CD14-positive monocyte (primary cell): ENCODE measurements around the gene ADAMTSL3. TPM values are rescaled to one million over a fixed set of nuclear protein-coding genes. Genes with fewer than 3 reads are reported as not detected.

Experiments
- DNase-seq, 3 donors: peaks; one replicate each; pipeline ENCODE4 v3.0.0-alpha.2; 2011 to 2022
- H2AFZ ChIP-seq: 2 replicates; pipeline ENCODE4 v1.6.0; 2012; ENCODE audit warnings: mild to moderate bottlenecking, low read depth, low read length, inconsistent platforms; ENCODE audit not compliant: insufficient read depth, poor library complexity, severe bottlenecking
- H3K27ac ChIP-seq, 2 donors: 1 replicate in 1 of 2; 2 replicates in 1 of 2; pipeline ENCODE4 v1.5.1; 2012 to 2013; ENCODE audit warnings: low read length in 2 of 2, control low read depth in 1 of 2, inconsistent platforms in 1 of 2, low read depth in 1 of 2, mild to moderate bottlenecking in 1 of 2
- H3K27me3 ChIP-seq, 2 donors: one replicate each; pipeline versions ENCODE4 v1.6.0 to v1.6.1; 2011 to 2013; ENCODE audit warnings: low read length in 2 of 2; ENCODE audit not compliant: control insufficient read depth in 2 of 2, insufficient read depth in 2 of 2
- H3K36me3 ChIP-seq, 2 donors: replicated peaks in 1 of 2; 1 replicate in 1 of 2; 2 replicates in 1 of 2; pipeline versions ENCODE4 v1.5.1 to v1.6.1; 2012 to 2013; ENCODE audit warnings: low read length in 2 of 2, control low read depth in 1 of 2, inconsistent platforms in 1 of 2, mild to moderate bottlenecking in 1 of 2; ENCODE audit not compliant: insufficient read depth in 2 of 2, control insufficient read depth in 1 of 2
- H3K4me1 ChIP-seq, 2 donors: 1 replicate in 1 of 2; 2 replicates in 1 of 2; pipeline versions ENCODE4 v1.5.1 to v1.6.1; 2012 to 2013; ENCODE audit warnings: low read length in 2 of 2, control low read depth in 1 of 2, inconsistent platforms in 1 of 2, mild to moderate bottlenecking in 1 of 2, moderate library complexity in 1 of 2; ENCODE audit not compliant: insufficient read depth in 2 of 2, control insufficient read depth in 1 of 2
- H3K4me2 ChIP-seq: replicated peaks from 2 replicates; pipeline ENCODE3; 2012; ENCODE audit warnings: low read length, moderate library complexity, mild to moderate bottlenecking; ENCODE audit not compliant: poor library complexity, severe bottlenecking; ENCODE audit errors: extremely low read depth
- H3K4me3 ChIP-seq, 3 experiments: fragments of 200-600 bp in 1 of 3; sonication (generic) in 1 of 3; replicated peaks in 1 of 3; 1 replicate in 2 of 3; 2 replicates in 1 of 3; pipeline ENCODE4 v1.5.1; 2011 to 2013; ENCODE audit warnings: low read length in 3 of 3, mild to moderate bottlenecking in 3 of 3, control low read depth in 2 of 3, low read depth in 2 of 3, inconsistent platforms in 1 of 3, moderate library complexity in 1 of 3
- H3K79me2 ChIP-seq: 2 replicates; pipeline ENCODE4 v1.6.0; 2012; ENCODE audit warnings: mild to moderate bottlenecking, control low read depth, inconsistent platforms, low read length, moderate library complexity; ENCODE audit not compliant: insufficient read depth
- H3K9ac ChIP-seq: 2 replicates; pipeline ENCODE4 v1.6.0; 2017; ENCODE audit warnings: low read length, mild to moderate bottlenecking; ENCODE audit not compliant: insufficient read depth, poor library complexity, severe bottlenecking
- H3K9me3 ChIP-seq, 2 donors: replicated peaks in 1 of 2; 1 replicate in 1 of 2; 2 replicates in 1 of 2; pipeline versions ENCODE4 v1.5.1 to v1.6.1; 2012 to 2013; ENCODE audit warnings: low read length in 2 of 2, control low read depth in 1 of 2; ENCODE audit not compliant: control insufficient read depth in 1 of 2, insufficient read depth in 1 of 2
- H4K20me1 ChIP-seq: 2 replicates; pipeline ENCODE4 v1.6.0; 2012; ENCODE audit warnings: mild to moderate bottlenecking, low read length, control low read depth, moderate library complexity; ENCODE audit not compliant: insufficient read depth
- H3K27ac Mint-ChIP-seq, 7 donors: one replicate each; pipeline ENCODE4 v1.8.0; 2020; ENCODE audit warnings: mild to moderate bottlenecking in 7 of 7, mixed read lengths in 7 of 7, moderate library complexity in 6 of 7, inconsistent platforms in 2 of 7
- H3K27me3 Mint-ChIP-seq, 3 donors: one replicate each; pipeline ENCODE4 v1.8.0; 2021 to 2022; ENCODE audit warnings: low read depth in 3 of 3, mild to moderate bottlenecking in 3 of 3, mixed read lengths in 3 of 3, moderate library complexity in 3 of 3, inconsistent platforms in 1 of 3
- H3K36me3 Mint-ChIP-seq, 2 donors: one replicate each; pipeline ENCODE4 v1.8.0; 2020; ENCODE audit warnings: mixed read lengths in 2 of 2, inconsistent platforms in 1 of 2, mild to moderate bottlenecking in 1 of 2
- H3K4me1 Mint-ChIP-seq: one replicate; pipeline ENCODE4 v1.8.0; 2020; ENCODE audit warnings: mild to moderate bottlenecking, mixed read lengths
- H3K4me3 Mint-ChIP-seq, 2 donors: one replicate each; pipeline ENCODE4 v1.8.0; 2020; ENCODE audit warnings: mild to moderate bottlenecking in 2 of 2, mixed read lengths in 2 of 2, moderate library complexity in 1 of 2
- H3K9me3 Mint-ChIP-seq, 7 donors: one replicate each; pipeline ENCODE4 v1.8.0; 2020 to 2022; ENCODE audit warnings: mixed read lengths in 7 of 7, mild to moderate bottlenecking in 6 of 7, moderate library complexity in 6 of 7, inconsistent platforms in 2 of 7
- CTCF ChIP-seq: fragments of 200-600 bp; IDR thresholded peaks from one replicate; pipeline ENCODE4 v1.8.0; 2022; ENCODE audit warnings: antibody characterized with exemption, mild to moderate bottlenecking
- WGBS: methylation state at CpG from one replicate; pipeline ENCODE4 v1.1.5; 2013; ENCODE audit warnings: missing lambda C conversion rate; ENCODE audit not compliant: insufficient coverage; 5-methylcytosine and 5-hydroxymethylcytosine counted together
- intact Hi-C, 2 donors: fragments of 100-400 bp; cut with micrococcal nuclease; formaldehyde crosslinking; loops; one replicate each; pipeline versions ENCODE4 v1.15.0 to v1.15.1; 2023
- polyA plus RNA-seq, 3 donors: library from polyadenylated mRNA; depleted of rRNA in 1 of 3; unstranded in 2 of 3; stranded (reverse) in 1 of 3; fragments of 300-500 nt in 2 of 3; fragments of >200 nt in 1 of 3; fragmentation: Illumina TruSeq in 2 of 3; gene quantifications; 1 replicate in 2 of 3; 2 replicates in 1 of 3; pipeline ENCODE4 v1.2.3, GENCODE V29; 2012 to 2021

Gene ADAMTSL3
- polyA plus RNA-seq, 3 donors: not detected

- Mint-ChIP-seq H3K4me1 (no peaks in the 10 kb centered on the region), H3K36me3 (no peaks in the 10 kb centered on the region), H3K4me3 (no peak overlapping the region), H3K27me3 (peaks cover 0 to 6% (median 3%) of the 10 kb centered on the region in 3 donors), H3K9me3 (peaks cover 1 to 17% (median 2%) of the 10 kb centered on the region in 7 donors), H3K27ac (peak overlapping the region in 1 of 7 donors; percentile 14)
- H2AFZ ChIP-seq: no peak overlapping the region
- H3K4me3 ChIP-seq: no peak overlapping the region
- TF ChIP-seq CTCF: no peak
- no peak overlapping the region for H3K4me2 ChIP-seq
- H3K79me2 ChIP-seq: no peaks in the 10 kb centered on the region
- H3K27me3 ChIP-seq: no peaks in the 10 kb centered on the region
- H3K27ac ChIP-seq: no peak overlapping the region
- no peaks in the 10 kb centered on the region for H3K4me1 ChIP-seq
- no peaks in the 10 kb centered on the region for H3K9me3 ChIP-seq
- DNase-seq: no peak
- intact Hi-C loops: no loop called here
- H4K20me1 ChIP-seq: no peaks in the 10 kb centered on the region
- H3K36me3 ChIP-seq: no peaks in the 10 kb centered on the region
- WGBS: no CpG with 5 or more reads among the region's 2 CpGs
- H3K9ac ChIP-seq: no peak overlapping the region
These were observed 17.7 kb downstream of the ADAMTSL3 start for GRCh38 chr15:83671603-83672002.

GRCh38 chr15:83673385-83673784 is 19.5 kb downstream of the ADAMTSL3 start:
- no peaks in the 10 kb centered on the region for H3K4me1 ChIP-seq
- no peak overlapping the region for H3K27ac ChIP-seq
- no peaks in the 10 kb centered on the region for H3K27me3 ChIP-seq
- WGBS: 80% methylated on average over 1 of the region's 1 CpG
- TF ChIP-seq CTCF: no peak
- Mint-ChIP-seq H3K27ac (no peak overlapping the region), H3K9me3 (peaks cover 2 to 14% (median 3%) of the 10 kb centered on the region in 7 donors), H3K4me1 (no peaks in the 10 kb centered on the region), H3K4me3 (no peak overlapping the region), H3K36me3 (no peaks in the 10 kb centered on the region), H3K27me3 (peaks cover 0 to 6% (median 3%) of the 10 kb centered on the region in 3 donors)
- intact Hi-C loops: no loop called here
- H3K4me3 ChIP-seq: no peak overlapping the region
- no peak overlapping the region for H3K4me2 ChIP-seq
- no peaks in the 10 kb centered on the region for H3K9me3 ChIP-seq
- DNase-seq: no peak
- no peak overlapping the region for H3K9ac ChIP-seq
- H3K79me2 ChIP-seq: no peaks in the 10 kb centered on the region
- no peaks in the 10 kb centered on the region for H3K36me3 ChIP-seq
- no peak overlapping the region for H2AFZ ChIP-seq
- H4K20me1 ChIP-seq: no peaks in the 10 kb centered on the region
